Kidney (tissue), 14 donors: Measurements from ENCODE around the gene COQ4. TPM values are rescaled to one million over a fixed set of nuclear protein-coding genes. Genes with fewer than 3 reads are reported as not detected.
"Not testable (repeated sequence)": the region's sequence is repeated elsewhere in the genome, so short reads cannot be mapped to it uniquely, and the experiment has no call there.

Experiments used
- DNase-seq, 5 donors: peaks; one replicate each; pipeline ENCODE4 v3.0.0-alpha.2; 2013 to 2020
- FAIRE-seq: peaks from 2 replicates; lab custom pipeline; 2012; peaks lifted over from hg19 to GRCh38; lab: Jason Lieb, UNC
- H3K27ac ChIP-seq, 2 donors: one replicate each; pipeline ENCODE4 v1.7.0; 2013; ENCODE audit warnings: low read depth in 2 of 2, low read length in 2 of 2, inconsistent platforms in 1 of 2
- H3K27me3 ChIP-seq: one replicate; pipeline ENCODE4 v1.7.1; 2013; ENCODE audit warnings: low read length, inconsistent platforms; ENCODE audit not compliant: control insufficient read depth, insufficient read depth
- H3K36me3 ChIP-seq, 3 donors: one replicate each; pipeline versions ENCODE4 v1.7.0 to v1.7.1; 2013; ENCODE audit warnings: low read length in 3 of 3, control low read depth in 1 of 3, inconsistent platforms in 1 of 3; ENCODE audit not compliant: insufficient read depth in 3 of 3, control insufficient read depth in 2 of 3
- H3K4me1 ChIP-seq, 3 donors: one replicate each; pipeline versions ENCODE4 v1.7.0 to v1.7.1; 2013; ENCODE audit warnings: low read length in 3 of 3, inconsistent platforms in 1 of 3, low read depth in 1 of 3; ENCODE audit not compliant: control insufficient read depth in 2 of 3, insufficient read depth in 2 of 3
- H3K4me3 ChIP-seq, 3 donors: one replicate each; pipeline versions ENCODE4 v1.7.0 to v1.8.1; 2013; ENCODE audit warnings: low read length in 3 of 3, control low read depth in 1 of 3, inconsistent platforms in 1 of 3
- H3K9ac ChIP-seq, 3 donors: one replicate each; pipeline versions ENCODE4 v1.7.0 to v1.7.1; 2013; ENCODE audit warnings: low read length in 3 of 3, control low read depth in 1 of 3, inconsistent platforms in 1 of 3
- H3K9me3 ChIP-seq, 3 donors: one replicate each; pipeline versions ENCODE4 v1.7.0 to v1.7.1; 2013; ENCODE audit warnings: low read length in 3 of 3, control low read depth in 1 of 3, inconsistent platforms in 1 of 3; ENCODE audit not compliant: control insufficient read depth in 2 of 3, insufficient read depth in 1 of 3
- intact Hi-C: fragments of 100-400 bp; cut with DNase I; formaldehyde crosslinking; loops from one replicate; pipeline ENCODE4 v1.11.1; 2022
- polyA plus RNA-seq: library from polyadenylated mRNA; stranded (reverse); fragments of 350-450 nt; fragmentation: Illumina TruSeq; extraction: RNeasy Lipid Tissue Mini Kit (QIAGEN cat#74804); gene quantifications from one replicate; pipeline ENCODE4 v1.2.3, GENCODE V29; 2014; ENCODE audit warnings: low read depth, low replicate concordance; ENCODE audit not compliant: insufficient read depth
- total RNA-seq: library from RNA; stranded (reverse); fragmentation: NEBNext Ultra II Directional; extraction: Animal tissue kit (Norgen Biotek cat#: 25700); gene quantifications from one replicate; pipeline ENCODE4 v1.2.1, GENCODE V29; 2021
- TF ChIP-seq, protein P1 (sequence below): IDR thresholded peaks from 3 replicates; pipeline ENCODE4 v1.5.1; 2012; ENCODE audit warnings: mild to moderate bottlenecking, moderate library complexity, borderline replicate concordance; ENCODE audit not compliant: insufficient read depth; ENCODE audit errors: extremely low read depth
- donor health status: control.
- donor health status: control.
- donor health status: control.
- donor health status: control.
- donor health status: control.
- donor health status: DM: yes; HTN: yes; CAD: no.
- donor health status: Normal renal cell carcinoma (clear cell type).

Gene COQ4
- total and polyA plus RNA-seq, 2 donors from 2014 or later: 59.7 to 111 TPM

DNA sequence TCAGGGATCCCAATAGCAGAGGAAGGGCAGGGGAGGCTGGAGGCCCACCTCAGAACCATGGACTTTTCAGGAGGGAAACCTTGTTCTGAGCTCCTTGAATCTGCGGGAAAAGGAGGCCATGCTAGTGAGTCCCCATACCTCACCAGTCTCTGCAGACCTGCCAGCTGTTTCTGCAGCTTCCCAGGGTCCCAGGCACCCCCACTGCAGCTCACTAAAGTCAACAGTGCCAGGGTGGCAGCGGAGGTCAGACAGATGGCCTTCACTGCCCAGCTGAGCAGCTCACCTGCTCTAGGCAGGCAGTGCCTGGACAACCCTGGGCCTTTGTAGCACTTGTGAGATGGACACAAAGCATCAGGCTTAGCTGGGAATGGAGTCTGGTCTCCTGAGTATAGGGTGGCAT is 13.3 kb downstream of the COQ4 start:
- DNase-seq (no peak), FAIRE-seq (no peak)
- H3K27ac ChIP-seq: no peak overlapping the region

DNA sequence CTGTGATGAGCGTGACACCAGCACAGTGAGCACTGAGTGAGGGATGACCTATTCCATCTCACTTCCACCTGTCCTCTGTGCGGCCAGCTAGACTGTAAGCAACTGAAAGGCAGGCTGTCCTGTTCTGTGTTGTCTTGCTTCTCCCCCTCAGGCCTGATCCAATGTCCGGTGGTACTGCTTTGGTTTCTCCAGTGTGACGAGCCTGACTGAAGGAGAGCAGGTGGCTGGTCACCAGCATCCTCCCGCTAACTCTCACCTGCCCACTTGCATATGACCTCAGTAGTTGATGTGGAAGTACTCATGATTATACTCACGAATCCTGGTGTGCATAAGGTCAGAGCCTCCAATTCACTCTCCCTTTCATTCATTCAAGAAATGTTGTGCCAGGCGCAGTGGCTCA is 15.3 kb downstream of the COQ4 start:
- no peak overlapping the region for H3K9ac ChIP-seq
- no peak for DNase-seq
- peaks cover 0 to 8% (median 0%) of the 10 kb centered on the region in 3 donors for H3K4me1 ChIP-seq
- H3K27ac ChIP-seq: no peak overlapping the region
- H3K4me3 ChIP-seq: no peak overlapping the region
- intact Hi-C loops: no loop called here
- FAIRE-seq: no peak
- H3K36me3 ChIP-seq: peaks cover 0 to 2% (median 0%) of the 10 kb centered on the region in 3 donors
- TF ChIP-seq, protein P1, sequence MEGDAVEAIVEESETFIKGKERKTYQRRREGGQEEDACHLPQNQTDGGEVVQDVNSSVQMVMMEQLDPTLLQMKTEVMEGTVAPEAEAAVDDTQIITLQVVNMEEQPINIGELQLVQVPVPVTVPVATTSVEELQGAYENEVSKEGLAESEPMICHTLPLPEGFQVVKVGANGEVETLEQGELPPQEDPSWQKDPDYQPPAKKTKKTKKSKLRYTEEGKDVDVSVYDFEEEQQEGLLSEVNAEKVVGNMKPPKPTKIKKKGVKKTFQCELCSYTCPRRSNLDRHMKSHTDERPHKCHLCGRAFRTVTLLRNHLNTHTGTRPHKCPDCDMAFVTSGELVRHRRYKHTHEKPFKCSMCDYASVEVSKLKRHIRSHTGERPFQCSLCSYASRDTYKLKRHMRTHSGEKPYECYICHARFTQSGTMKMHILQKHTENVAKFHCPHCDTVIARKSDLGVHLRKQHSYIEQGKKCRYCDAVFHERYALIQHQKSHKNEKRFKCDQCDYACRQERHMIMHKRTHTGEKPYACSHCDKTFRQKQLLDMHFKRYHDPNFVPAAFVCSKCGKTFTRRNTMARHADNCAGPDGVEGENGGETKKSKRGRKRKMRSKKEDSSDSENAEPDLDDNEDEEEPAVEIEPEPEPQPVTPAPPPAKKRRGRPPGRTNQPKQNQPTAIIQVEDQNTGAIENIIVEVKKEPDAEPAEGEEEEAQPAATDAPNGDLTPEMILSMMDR: no peak
- no peaks in the 10 kb centered on the region for H3K27me3 ChIP-seq
- no peaks in the 10 kb centered on the region for H3K9me3 ChIP-seq

More for the DNA sequence above, 13.3 kb downstream of the COQ4 start:
- no peaks in the 10 kb centered on the region for H3K27me3 ChIP-seq
- intact Hi-C loops: no loop called here
- peaks cover 0 to 5% (median 0%) of the 10 kb centered on the region in 3 donors for H3K36me3 ChIP-seq
- H3K4me1 ChIP-seq: peaks cover 0 to 4% (median 0%) of the 10 kb centered on the region in 3 donors
- no peaks in the 10 kb centered on the region for H3K9me3 ChIP-seq
- H3K9ac ChIP-seq: no peak overlapping the region
- TF ChIP-seq, protein P1: no peak
- no peak overlapping the region for H3K4me3 ChIP-seq

DNA sequence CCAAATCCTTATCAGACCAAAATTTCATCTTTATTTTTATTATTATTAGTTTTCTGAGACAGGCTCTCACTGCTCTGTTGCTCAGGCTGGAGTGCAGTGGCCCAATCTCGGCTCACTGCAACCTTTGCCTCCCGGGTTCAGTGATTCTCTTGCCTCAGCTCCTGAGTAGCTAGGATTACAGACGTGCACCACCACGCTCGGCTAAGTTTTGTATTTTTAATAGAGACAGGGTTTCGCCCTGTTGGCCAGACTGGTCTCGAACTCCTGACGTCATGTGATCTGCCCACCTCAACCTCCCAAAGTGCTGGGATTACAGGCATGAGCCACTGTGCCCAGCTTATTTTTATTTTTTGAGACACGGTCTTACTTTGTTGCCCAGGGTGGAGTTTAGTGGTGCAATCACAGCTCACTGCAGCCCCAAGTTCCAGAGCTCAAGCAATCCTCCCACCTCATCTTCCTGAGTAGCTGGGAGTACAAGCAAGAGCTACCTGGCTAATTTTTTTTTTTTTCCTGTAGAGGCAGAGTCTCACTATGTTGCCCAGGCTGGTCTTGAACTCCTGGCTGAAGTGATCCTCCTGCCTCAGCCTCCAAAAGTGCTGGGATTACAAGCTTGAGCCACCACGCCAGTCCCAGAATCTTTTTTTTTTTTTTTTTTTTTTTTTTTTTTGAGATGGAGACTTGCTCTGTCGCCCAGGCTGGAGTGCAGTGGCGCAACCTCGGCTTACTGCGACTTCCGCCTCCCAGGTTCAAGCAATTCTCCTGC is 16.4 kb downstream of the COQ4 start:
- H3K4me3 ChIP-seq, H3K4me1 ChIP-seq, H3K9me3 ChIP-seq, FAIRE-seq, H3K27ac ChIP-seq, intact Hi-C loops, H3K36me3 ChIP-seq, H3K27me3 ChIP-seq, H3K9ac ChIP-seq: not testable (repeated sequence)
- DNase-seq: peak in 3 of 5 donors; percentile 33 to 41 (median 38)

DNA sequence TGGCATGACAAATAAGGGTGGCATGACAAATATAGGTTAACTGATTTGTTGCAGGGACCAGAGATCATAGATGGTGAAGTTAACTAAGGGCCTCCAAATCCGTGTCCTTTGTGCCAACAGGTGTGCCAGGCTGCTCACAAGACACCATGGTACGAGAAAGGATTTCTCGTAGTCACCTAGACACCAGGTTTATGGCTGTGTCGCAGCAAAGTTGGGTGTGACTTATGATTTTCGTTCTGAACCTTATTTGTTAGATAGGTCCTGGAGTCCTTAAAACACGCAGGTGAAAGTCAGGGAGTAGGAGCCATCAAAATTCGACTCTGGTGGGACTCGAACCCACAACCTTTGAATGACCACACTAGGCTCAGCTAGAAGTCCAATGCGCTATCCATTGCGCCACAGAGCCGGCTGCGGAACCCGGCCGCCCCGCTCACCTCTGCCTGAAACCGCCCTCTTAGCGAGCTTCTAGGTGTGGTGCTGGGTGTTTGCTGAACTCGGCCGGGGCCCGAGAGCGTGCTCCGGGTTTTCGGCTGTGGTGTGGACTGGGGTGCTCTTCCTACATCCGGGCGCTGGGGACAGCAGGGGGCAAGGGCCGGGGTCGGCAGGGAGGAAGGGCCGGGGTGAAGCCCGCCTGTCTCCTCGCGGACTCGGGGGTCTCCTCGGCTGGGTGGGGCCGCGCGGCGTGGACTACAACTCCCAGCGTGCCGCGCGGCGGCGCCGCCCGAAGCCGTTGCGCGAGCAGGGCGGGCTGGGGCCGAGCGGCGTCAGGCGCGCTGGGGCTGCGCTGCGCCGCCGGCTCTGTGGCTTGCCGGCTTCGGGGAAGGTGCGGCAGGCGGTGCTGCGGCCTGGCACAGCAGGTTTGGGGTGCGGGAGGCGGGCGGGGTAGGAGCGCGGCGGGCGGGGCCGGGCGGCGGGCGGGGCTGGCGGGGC is 17.4 kb downstream of the COQ4 start, which contains the start of gene SLC27A4:
TSS of gene SLC27A4 (plus strand) at position 767 of the 930 bp plus-strand sequence. CDS start 2,606 bp downstream, outside the sequence.
- FAIRE-seq: no peak
- Histone ChIP-seq H3K4me3 (peak within 1 kb of the TSS; percentile 50 to 77 (median 72)), H3K4me1 (peaks cover 0 to 8% (median 0%) of the 10 kb centered on the region in 3 donors), H3K27me3 (no peaks in the 10 kb centered on the region), H3K9me3 (no peaks in the 10 kb centered on the region), H3K9ac (peak within 1 kb of the TSS in 2 of 3 donors; percentile 63 to 78), H3K27ac (peak within 1 kb of the TSS; percentile 51 to 77), H3K36me3 (peaks cover 0 to 8% (median 7%) of the 10 kb centered on the region in 3 donors)
- intact Hi-C loops: no loop called here
- TF ChIP-seq, protein P1: no peak
- peak; percentile 73 to 90 (median 87) for DNase-seq
